Peyer's patch (tissue), 4 donors: Measurements from ENCODE around the gene ABCF1.

Source experiments
- POLR2A ChIP-seq, 2 donors: fragments of 450-650 bp; IDR thresholded peaks; one replicate each; pipeline ENCODE4 v1.5.1; 2017; ENCODE audit warnings: antibody characterized with exemption in 2 of 2, mild to moderate bottlenecking in 2 of 2, moderate library complexity in 2 of 2
- TF ChIP-seq, protein P1 (sequence below), 6 experiments: fragments of 450-650 bp in 4 of 6; fragments of 200-600 bp in 2 of 6; sonication (generic) in 1 of 6; IDR thresholded peaks; one replicate each; pipeline ENCODE4 v1.5.1; 2017 to 2019; ENCODE audit warnings: antibody characterized with exemption in 6 of 6, mild to moderate bottlenecking in 3 of 6, moderate library complexity in 1 of 6

GRCh38 chr6:30571075-30571761, at the start of gene ABCF1:
- TF ChIP-seq, protein P1, sequence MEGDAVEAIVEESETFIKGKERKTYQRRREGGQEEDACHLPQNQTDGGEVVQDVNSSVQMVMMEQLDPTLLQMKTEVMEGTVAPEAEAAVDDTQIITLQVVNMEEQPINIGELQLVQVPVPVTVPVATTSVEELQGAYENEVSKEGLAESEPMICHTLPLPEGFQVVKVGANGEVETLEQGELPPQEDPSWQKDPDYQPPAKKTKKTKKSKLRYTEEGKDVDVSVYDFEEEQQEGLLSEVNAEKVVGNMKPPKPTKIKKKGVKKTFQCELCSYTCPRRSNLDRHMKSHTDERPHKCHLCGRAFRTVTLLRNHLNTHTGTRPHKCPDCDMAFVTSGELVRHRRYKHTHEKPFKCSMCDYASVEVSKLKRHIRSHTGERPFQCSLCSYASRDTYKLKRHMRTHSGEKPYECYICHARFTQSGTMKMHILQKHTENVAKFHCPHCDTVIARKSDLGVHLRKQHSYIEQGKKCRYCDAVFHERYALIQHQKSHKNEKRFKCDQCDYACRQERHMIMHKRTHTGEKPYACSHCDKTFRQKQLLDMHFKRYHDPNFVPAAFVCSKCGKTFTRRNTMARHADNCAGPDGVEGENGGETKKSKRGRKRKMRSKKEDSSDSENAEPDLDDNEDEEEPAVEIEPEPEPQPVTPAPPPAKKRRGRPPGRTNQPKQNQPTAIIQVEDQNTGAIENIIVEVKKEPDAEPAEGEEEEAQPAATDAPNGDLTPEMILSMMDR (IDR thresholded peaks at IDR 0.05), result no peak
- peak; percentile 48 to 62 for TF ChIP-seq POLR2A (IDR thresholded peaks at IDR 0.05)
